ENCODE results near the gene ANXA11.
A peak's percentile ranks its signal among the peaks of the same experiment; 100 is the strongest.
"Not testable (repeated sequence)": the region's sequence is repeated elsewhere in the genome, so short reads cannot be mapped to it uniquely, and the experiment has no call there.

The ANXA11 gene

GRCh38 chr10:80205477-80206276 is at the start of gene ANXA11:
ANXA11 (minus strand) TSS chr10:80205537; CDS start chr10:80172861, 32,676 bp downstream.
- intact Hi-C loops (cut with micrococcal nuclease): no loop called here
- Mint-ChIP-seq H3K4me3 (peak within 1 kb of the TSS; percentile 88), H3K27ac (peak within 1 kb of the TSS; percentile 98), H3K4me1 (ENCODE audit: low read depth) (peaks cover 45% of the 10 kb centered on the region), H3K9me3 (no peaks in the 10 kb centered on the region), H3K36me3 (ENCODE audit: low read depth) (peaks cover 28% of the 10 kb centered on the region), H3K27me3 (no peaks in the 10 kb centered on the region)

GRCh38 chr10:80254726-80255125 is 49.4 kb upstream of the ANXA11 start:
- H3K27me3 Mint-ChIP-seq; H3K4me3 Mint-ChIP-seq; H3K9me3 Mint-ChIP-seq; H3K27ac Mint-ChIP-seq; H3K36me3 Mint-ChIP-seq (ENCODE audit: low read depth): not testable (repeated sequence)
- intact Hi-C loops (cut with micrococcal nuclease): loop anchor here (10.0 kb wide), 1 partner anchor 200 kb away; no protein-coding TSS in a partner anchor
- H3K4me1 Mint-ChIP-seq (ENCODE audit: low read depth): peaks cover 29% of the 10 kb centered on the region

- H3K4me3 Mint-ChIP-seq: not testable (repeated sequence)
- intact Hi-C loops (cut with micrococcal nuclease): loop anchor here (10.0 kb wide), 1 partner anchor 199 kb away; no protein-coding TSS in a partner anchor
- H3K4me1 Mint-ChIP-seq (ENCODE audit: low read depth): peaks cover 29% of the 10 kb centered on the region
Measured at GRCh38 chr10:80253963-80254271, 48.6 kb upstream of the ANXA11 start.

GRCh38 chr10:80253266-80253962 is 48.1 kb upstream of the ANXA11 start:
- intact Hi-C loops (cut with micrococcal nuclease): loop anchor here (10.0 kb wide), 1 partner anchor 199 kb away; no protein-coding TSS in a partner anchor
- Mint-ChIP-seq H3K27me3 (peaks cover 7% of the 10 kb centered on the region), H3K4me3 (no peak overlapping the region), H3K27ac (peak overlapping the region; percentile 6), H3K36me3 (ENCODE audit: low read depth) (no peaks in the 10 kb centered on the region), H3K9me3 (no peaks in the 10 kb centered on the region), H3K4me1 (ENCODE audit: low read depth) (peaks cover 29% of the 10 kb centered on the region)

More at GRCh38 chr10:80253963-80254271, 48.6 kb upstream of the ANXA11 start:
- H3K9me3 Mint-ChIP-seq; H3K27me3 Mint-ChIP-seq; H3K36me3 Mint-ChIP-seq (ENCODE audit: low read depth); H3K27ac Mint-ChIP-seq: not testable (repeated sequence)

GRCh38 chr10:80252296-80252887 is 47.1 kb upstream of the ANXA11 start:
- peak overlapping the region; percentile 6 for H3K27ac Mint-ChIP-seq
- H3K9me3 Mint-ChIP-seq: no peaks in the 10 kb centered on the region
- H3K27me3 Mint-ChIP-seq: peaks cover 7% of the 10 kb centered on the region
- H3K4me3 Mint-ChIP-seq: no peak overlapping the region
- H3K36me3 Mint-ChIP-seq (ENCODE audit: low read depth): no peaks in the 10 kb centered on the region
- intact Hi-C loops (cut with micrococcal nuclease): loop anchor here (10.0 kb wide), 1 partner anchor 198 kb away; no protein-coding TSS in a partner anchor
- H3K4me1 Mint-ChIP-seq (ENCODE audit: low read depth): peaks cover 29% of the 10 kb centered on the region

- peaks cover 29% of the 10 kb centered on the region for H3K4me1 Mint-ChIP-seq (ENCODE audit: low read depth)
- intact Hi-C loops (cut with micrococcal nuclease): loop anchor here (10.0 kb wide), 1 partner anchor 197 kb away; no protein-coding TSS in a partner anchor
Measured at GRCh38 chr10:80251703-80252280, 46.5 kb upstream of the ANXA11 start.

GRCh38 chr10:80250399-80250798 is 45.1 kb upstream of the ANXA11 start:
- H3K27me3 Mint-ChIP-seq; H3K9me3 Mint-ChIP-seq; H3K36me3 Mint-ChIP-seq (ENCODE audit: low read depth); H3K4me3 Mint-ChIP-seq; H3K27ac Mint-ChIP-seq: not testable (repeated sequence)
- intact Hi-C loops (cut with micrococcal nuclease): loop anchor here (10.0 kb wide), 1 partner anchor 196 kb away; no protein-coding TSS in a partner anchor
- peaks cover 23% of the 10 kb centered on the region for H3K4me1 Mint-ChIP-seq (ENCODE audit: low read depth)

More at GRCh38 chr10:80251703-80252280, 46.5 kb upstream of the ANXA11 start:
- not testable (repeated sequence) for H3K36me3 Mint-ChIP-seq (ENCODE audit: low read depth); H3K27ac Mint-ChIP-seq; H3K9me3 Mint-ChIP-seq; H3K4me3 Mint-ChIP-seq; H3K27me3 Mint-ChIP-seq

- H3K27ac Mint-ChIP-seq: not testable (repeated sequence)
- H3K4me1 Mint-ChIP-seq (ENCODE audit: low read depth): peaks cover 23% of the 10 kb centered on the region
Measured at GRCh38 chr10:80249906-80250305, 44.6 kb upstream of the ANXA11 start.

GRCh38 chr10:80247611-80248010 is 42.3 kb upstream of the ANXA11 start:
- H3K27ac Mint-ChIP-seq; H3K36me3 Mint-ChIP-seq (ENCODE audit: low read depth); H3K9me3 Mint-ChIP-seq; H3K27me3 Mint-ChIP-seq; intact Hi-C loops (cut with micrococcal nuclease); H3K4me3 Mint-ChIP-seq: not testable (repeated sequence)
- peaks cover 21% of the 10 kb centered on the region for H3K4me1 Mint-ChIP-seq (ENCODE audit: low read depth)

More at GRCh38 chr10:80249906-80250305, 44.6 kb upstream of the ANXA11 start:
- not testable (repeated sequence) for H3K27me3 Mint-ChIP-seq; H3K9me3 Mint-ChIP-seq; H3K36me3 Mint-ChIP-seq (ENCODE audit: low read depth); H3K4me3 Mint-ChIP-seq
- intact Hi-C loops (cut with micrococcal nuclease): loop anchor here (10.0 kb wide), 1 partner anchor 195 kb away; no protein-coding TSS in a partner anchor

- H3K36me3 Mint-ChIP-seq (ENCODE audit: low read depth); H3K9me3 Mint-ChIP-seq; H3K4me3 Mint-ChIP-seq; H3K27me3 Mint-ChIP-seq; intact Hi-C loops (cut with micrococcal nuclease): not testable (repeated sequence)
- peaks cover 14% of the 10 kb centered on the region for H3K4me1 Mint-ChIP-seq (ENCODE audit: low read depth)
- peak overlapping the region; percentile 5 for H3K27ac Mint-ChIP-seq
Measured at GRCh38 chr10:80244371-80244770, 39.0 kb upstream of the ANXA11 start.

GRCh38 chr10:80242341-80242740 is 37.0 kb upstream of the ANXA11 start:
- not testable (repeated sequence) for H3K36me3 Mint-ChIP-seq (ENCODE audit: low read depth); H3K27ac Mint-ChIP-seq; H3K9me3 Mint-ChIP-seq

GRCh38 chr10:80236457-80236856 is 31.1 kb upstream of the ANXA11 start:
- H3K9me3 Mint-ChIP-seq; intact Hi-C loops (cut with micrococcal nuclease); H3K36me3 Mint-ChIP-seq (ENCODE audit: low read depth); H3K4me1 Mint-ChIP-seq (ENCODE audit: low read depth); H3K27ac Mint-ChIP-seq; H3K4me3 Mint-ChIP-seq; H3K27me3 Mint-ChIP-seq: not testable (repeated sequence)

More at GRCh38 chr10:80242341-80242740, 37.0 kb upstream of the ANXA11 start:
- H3K27me3 Mint-ChIP-seq; H3K4me3 Mint-ChIP-seq; intact Hi-C loops (cut with micrococcal nuclease): not testable (repeated sequence)
- peaks cover 14% of the 10 kb centered on the region for H3K4me1 Mint-ChIP-seq (ENCODE audit: low read depth)

GRCh38 chr10:80234331-80235235 is 29.2 kb upstream of the ANXA11 start:
- H3K27me3 Mint-ChIP-seq; H3K4me1 Mint-ChIP-seq (ENCODE audit: low read depth); H3K9me3 Mint-ChIP-seq; H3K36me3 Mint-ChIP-seq (ENCODE audit: low read depth); H3K4me3 Mint-ChIP-seq; H3K27ac Mint-ChIP-seq; intact Hi-C loops (cut with micrococcal nuclease): not testable (repeated sequence)
